Testis (tissue), 3 donors: ENCODE data around the gene PAK6. TPM values are rescaled to one million over a fixed set of nuclear protein-coding genes. Genes with fewer than 3 reads are reported as not detected.
A peak's percentile ranks its signal among the peaks of the same experiment; 100 is the strongest.

Source experiments
- DNase-seq: peaks from one replicate; pipeline ENCODE4 v3.0.0-alpha.2; 2019
- H3K27ac ChIP-seq, 2 donors: fragments of 200-600 bp; sonication (generic); one replicate each; pipeline ENCODE4 v1.5.1; 2019
- H3K27me3 ChIP-seq: fragments of 200-600 bp; sonication (generic); one replicate; pipeline ENCODE4 v1.5.1; 2019
- H3K36me3 ChIP-seq: fragments of 200-600 bp; sonication (generic); one replicate; pipeline ENCODE4 v1.5.1; 2017; ENCODE audit warnings: low read depth; ENCODE audit errors: missing control alignments
- H3K4me1 ChIP-seq: fragments of 200-600 bp; sonication (generic); one replicate; pipeline ENCODE4 v1.5.1; 2019
- H3K4me3 ChIP-seq, 2 donors: fragments of 200-600 bp; sonication (generic); one replicate each; pipeline ENCODE4 v1.5.1; 2017 to 2019
- H3K9me3 ChIP-seq: fragments of 200-600 bp; sonication (generic); one replicate; pipeline ENCODE4 v1.5.1; 2017
- POLR2A ChIP-seq: fragments of 450-650 bp; IDR thresholded peaks from one replicate; pipeline ENCODE4 v1.6.1; 2017; ENCODE audit warnings: antibody characterized with exemption, mild to moderate bottlenecking, moderate library complexity
- WGBS, 2 donors: methylation state at CpG; one replicate each; pipeline ENCODE4 v1.1.5; 2018; 5-methylcytosine and 5-hydroxymethylcytosine counted together
- intact Hi-C: fragments of 100-400 bp; cut with DNase I; formaldehyde crosslinking; loops from one replicate; pipeline ENCODE4 v1.15.1; 2023; ENCODE audit warnings: low total_unique reads
- polyA plus RNA-seq: library from polyadenylated mRNA; stranded (reverse); fragments of 350-450 nt; fragmentation: Illumina TruSeq; extraction: RNeasy Lipid Tissue Mini Kit (QIAGEN cat#74804); gene quantifications from one replicate; pipeline ENCODE4 v1.2.3, GENCODE V29; 2014; ENCODE audit warnings: low read depth, low replicate concordance; ENCODE audit not compliant: insufficient read depth
- total RNA-seq, 2 donors: library from RNA; depleted of rRNA; stranded (reverse); fragments of >200 nt; gene quantifications; one replicate each; pipeline ENCODE4 v1.2.3, GENCODE V29; 2016
- TF ChIP-seq, protein P1 (sequence below), 3 experiments: fragments of 450-650 bp in 2 of 3; fragments of 200-600 bp in 1 of 3; sonication (generic) in 1 of 3; IDR thresholded peaks; one replicate each; pipeline ENCODE4 v1.5.1; 2016 to 2019; ENCODE audit warnings: antibody characterized with exemption in 3 of 3, mild to moderate bottlenecking in 2 of 3, moderate library complexity in 1 of 3

The PAK6 gene
- total and polyA plus RNA-seq, 3 donors from 2014 or later: 47.4 to 245 (median 140) TPM

DNA sequence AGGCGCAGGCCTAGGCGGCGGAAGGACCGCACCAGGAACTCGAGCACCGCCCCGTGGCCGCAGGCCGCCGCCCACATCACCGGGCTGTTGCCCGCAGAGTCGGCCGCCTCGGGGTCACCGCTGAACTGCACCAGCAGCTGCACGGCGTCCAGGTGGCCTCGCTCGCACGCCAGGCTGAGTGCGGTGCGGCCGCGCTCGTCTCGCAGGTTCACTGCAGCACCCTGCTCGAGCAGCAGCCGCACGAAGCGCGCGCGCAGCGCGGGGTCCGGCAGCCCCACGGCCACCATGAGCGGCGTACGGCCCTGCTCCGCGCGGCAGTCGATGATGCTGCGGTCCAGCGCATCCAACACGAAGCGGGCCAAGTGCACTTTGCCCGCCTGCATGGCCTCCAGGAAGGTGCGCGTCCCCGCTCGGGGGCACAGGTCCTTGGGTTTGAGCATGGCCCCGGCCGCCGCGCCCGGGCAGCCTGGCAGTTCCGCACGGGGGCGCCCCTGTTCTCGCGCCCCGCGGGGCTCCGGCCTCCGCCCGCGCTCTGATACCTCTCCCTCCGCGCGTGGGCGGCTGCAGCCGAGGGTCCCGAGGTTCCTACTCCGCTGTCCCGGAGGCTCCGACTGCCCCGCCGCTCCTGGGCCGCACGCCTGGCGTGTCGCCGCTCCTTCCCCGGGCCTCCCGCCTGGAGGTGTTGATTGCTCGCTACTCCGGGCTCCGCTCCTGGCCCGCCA lies 43.4 kb downstream of the PAK6 start:
- H3K27ac ChIP-seq: no peak overlapping the region
- no peaks in the 10 kb centered on the region for H3K36me3 ChIP-seq
- intact Hi-C loops: loop anchor here (10.0 kb wide), 1 partner anchor 142 kb away; no protein-coding TSS in a partner anchor
- 0% methylated on average over 42 of the region's 92 CpGs; no CpG with 5 or more reads in 1 of the 2 donors for WGBS, 2 donors
- H3K9me3 ChIP-seq: no peaks in the 10 kb centered on the region
- TF ChIP-seq, protein P1, sequence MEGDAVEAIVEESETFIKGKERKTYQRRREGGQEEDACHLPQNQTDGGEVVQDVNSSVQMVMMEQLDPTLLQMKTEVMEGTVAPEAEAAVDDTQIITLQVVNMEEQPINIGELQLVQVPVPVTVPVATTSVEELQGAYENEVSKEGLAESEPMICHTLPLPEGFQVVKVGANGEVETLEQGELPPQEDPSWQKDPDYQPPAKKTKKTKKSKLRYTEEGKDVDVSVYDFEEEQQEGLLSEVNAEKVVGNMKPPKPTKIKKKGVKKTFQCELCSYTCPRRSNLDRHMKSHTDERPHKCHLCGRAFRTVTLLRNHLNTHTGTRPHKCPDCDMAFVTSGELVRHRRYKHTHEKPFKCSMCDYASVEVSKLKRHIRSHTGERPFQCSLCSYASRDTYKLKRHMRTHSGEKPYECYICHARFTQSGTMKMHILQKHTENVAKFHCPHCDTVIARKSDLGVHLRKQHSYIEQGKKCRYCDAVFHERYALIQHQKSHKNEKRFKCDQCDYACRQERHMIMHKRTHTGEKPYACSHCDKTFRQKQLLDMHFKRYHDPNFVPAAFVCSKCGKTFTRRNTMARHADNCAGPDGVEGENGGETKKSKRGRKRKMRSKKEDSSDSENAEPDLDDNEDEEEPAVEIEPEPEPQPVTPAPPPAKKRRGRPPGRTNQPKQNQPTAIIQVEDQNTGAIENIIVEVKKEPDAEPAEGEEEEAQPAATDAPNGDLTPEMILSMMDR (IDR thresholded peaks at IDR 0.05): peak in 2 of 3 experiments; percentile 1 to 26
- no peak for TF ChIP-seq POLR2A
- peak overlapping the region; percentile 41 to 59 for H3K4me3 ChIP-seq
- no peaks in the 10 kb centered on the region for H3K27me3 ChIP-seq
- peaks cover 23% of the 10 kb centered on the region for H3K4me1 ChIP-seq
- DNase-seq: peak; percentile 59

DNA sequence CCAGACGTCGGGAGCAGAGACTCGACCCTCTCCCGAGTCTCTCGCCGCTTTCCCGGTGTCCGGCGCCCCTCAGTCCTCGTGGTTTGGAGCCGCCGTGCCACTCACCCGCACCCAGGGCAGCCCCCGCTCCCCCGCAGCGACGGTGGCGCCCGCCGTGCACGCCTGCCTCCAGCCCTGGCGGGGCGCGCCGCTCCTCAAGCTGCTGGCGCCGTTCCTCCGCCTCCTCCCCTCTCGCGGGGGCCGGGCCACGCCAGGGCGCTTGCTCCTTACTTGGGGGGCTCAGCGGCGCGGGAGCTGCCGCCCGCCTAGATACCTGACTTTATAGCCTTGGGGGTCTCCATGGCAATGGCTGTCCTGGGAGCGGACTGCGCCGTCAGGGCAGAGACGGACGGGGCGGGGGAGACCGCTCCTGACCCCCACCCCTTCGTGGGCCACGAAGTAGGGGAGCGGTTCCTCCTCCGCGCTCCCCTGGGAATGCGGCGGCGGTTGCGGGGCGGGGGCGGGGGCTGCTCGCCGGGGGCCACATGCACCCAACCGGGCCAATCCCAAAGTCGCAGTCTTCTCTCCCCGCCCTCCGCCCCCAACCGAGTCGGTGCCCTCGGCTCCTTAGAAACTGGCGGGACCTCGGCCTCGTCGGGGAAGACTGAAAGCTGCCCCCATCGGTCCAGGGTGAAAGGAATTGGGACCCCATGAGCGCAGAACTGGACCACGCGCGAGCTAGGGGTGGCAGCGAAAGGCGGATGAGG lies 44.2 kb downstream of the PAK6 start, which contains the start of gene ANKRD63:
Gene ANKRD63 (minus strand): TSS at position 196 of the 746 bp plus-strand sequence. CDS start 478 bp downstream, outside the sequence.
- intact Hi-C loops: loop anchor here (10.0 kb wide), 1 partner anchor 142 kb away; no protein-coding TSS in a partner anchor
- Histone ChIP-seq H3K9me3 (no peaks in the 10 kb centered on the region), H3K36me3 (no peaks in the 10 kb centered on the region), H3K4me1 (peaks cover 15% of the 10 kb centered on the region), H3K27me3 (no peaks in the 10 kb centered on the region), H3K27ac (no peak within 1 kb of the TSS), H3K4me3 (peak within 1 kb of the TSS; percentile 41 to 59)
- WGBS, 2 donors: 13 to 44% methylated on average over 6 to 18 of the region's 76 CpGs
- DNase-seq: no peak
- TF ChIP-seq, protein P1 (IDR thresholded peaks at IDR 0.05): no peak
- TF ChIP-seq POLR2A: no peak

DNA sequence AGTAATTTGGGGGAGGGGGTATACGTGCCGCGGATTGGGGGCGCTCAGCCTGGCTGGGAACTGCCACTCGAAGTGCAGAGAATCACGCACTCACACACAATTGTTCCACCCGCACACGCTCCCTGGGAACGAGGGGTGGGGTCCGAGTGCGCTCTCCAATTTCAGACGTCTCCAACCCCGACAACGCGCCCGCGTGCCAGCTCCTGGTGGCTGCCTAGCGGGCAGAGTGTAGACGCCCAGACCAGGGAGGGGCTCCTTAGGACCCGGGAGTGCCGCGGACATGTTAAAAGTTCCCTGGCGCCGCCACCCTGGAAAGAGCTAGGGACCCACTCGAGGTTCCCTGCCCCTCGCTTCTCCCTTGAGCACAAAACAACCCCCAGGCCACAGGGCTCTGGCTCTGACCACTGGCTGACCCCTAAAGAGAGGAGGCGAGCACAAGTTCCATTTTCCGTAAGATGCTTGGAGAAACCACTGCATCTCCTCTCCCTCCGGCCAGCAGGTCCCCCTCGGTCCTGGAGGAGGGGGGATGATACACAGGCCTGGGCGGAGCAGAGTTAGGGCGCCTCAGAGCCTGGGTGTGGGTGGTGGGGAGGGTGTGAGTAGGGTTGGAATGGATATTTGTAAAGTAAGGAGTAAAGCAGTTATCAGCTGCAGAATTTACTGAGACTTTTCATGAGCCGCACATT lies 44.9 kb downstream of the PAK6 start:
- no peaks in the 10 kb centered on the region for H3K27me3 ChIP-seq

DNA sequence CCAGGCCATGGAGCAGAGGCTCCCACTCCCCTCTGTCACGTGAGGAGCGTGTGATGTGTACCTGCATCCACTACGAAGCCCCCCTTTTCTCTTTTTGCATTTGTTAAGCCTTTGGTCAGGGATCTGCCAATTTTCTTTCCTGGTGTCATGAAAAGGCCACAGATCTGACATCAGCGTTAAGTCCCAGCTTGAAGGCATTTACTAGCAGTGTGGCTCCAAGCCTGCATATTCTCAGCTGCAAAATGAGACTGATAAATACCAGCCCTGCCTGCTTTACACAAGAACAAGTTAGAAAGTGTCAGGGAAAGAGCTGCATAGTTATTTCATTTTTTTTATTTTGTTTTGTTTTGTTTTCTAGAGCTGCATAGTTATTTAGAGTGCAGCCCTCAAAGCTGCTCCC lies 46.3 kb downstream of the PAK6 start:
- no peaks in the 10 kb centered on the region for H3K36me3 ChIP-seq
- H3K4me1 ChIP-seq: no peaks in the 10 kb centered on the region
- WGBS, 2 donors: 68 to 76% methylated on average over 4 of the region's 4 CpGs
- TF ChIP-seq, protein P1 (IDR thresholded peaks at IDR 0.05): no peak
- H3K9me3 ChIP-seq: no peaks in the 10 kb centered on the region
- intact Hi-C loops: loop anchor here (10.0 kb wide), 1 partner anchor 140 kb away; no protein-coding TSS in a partner anchor
- H3K27ac ChIP-seq: no peak overlapping the region
- no peaks in the 10 kb centered on the region for H3K27me3 ChIP-seq
- H3K4me3 ChIP-seq: no peak overlapping the region
- DNase-seq: no peak

More for the DNA sequence above, 44.9 kb downstream of the PAK6 start:
- 33 to 37% methylated on average over 29 to 33 of the region's 33 CpGs for WGBS, 2 donors
- Histone ChIP-seq H3K36me3 (no peaks in the 10 kb centered on the region), H3K4me3 (peak overlapping the region; percentile 41 to 59), H3K27ac (no peak overlapping the region), H3K9me3 (no peaks in the 10 kb centered on the region), H3K4me1 (peaks cover 10% of the 10 kb centered on the region)
- TF ChIP-seq POLR2A: no peak
- TF ChIP-seq, protein P1 (IDR thresholded peaks at IDR 0.05): no peak
- DNase-seq: no peak
- intact Hi-C loops: loop anchor here (10.0 kb wide), 1 partner anchor 141 kb away; no protein-coding TSS in a partner anchor
